ENCODE measurements around the gene P3H4.
"Not testable (repeated sequence)": the region's sequence is repeated elsewhere in the genome, so short reads cannot be mapped to it uniquely, and the experiment has no call there.

P3H4 gene

GRCh38 chr17:41835214-41835799 lies 23.6 kb upstream of the P3H4 start:
- TF ChIP-seq PPARA (CRISPR knock-in tag; IDR thresholded peaks at IDR 0.05; ENCODE audit: borderline replicate concordance) (no peak), ZFP3 (CRISPR knock-in tag; IDR thresholded peaks at IDR 0.05) (no peak), SNAI2 (CRISPR knock-in tag; IDR thresholded peaks at IDR 0.05) (no peak), OSR1 (CRISPR knock-in tag; IDR thresholded peaks at IDR 0.05) (no peak), TOX (CRISPR knock-in tag; IDR thresholded peaks at IDR 0.05; ENCODE audit: borderline replicate concordance) (no peak), ZNF8 (CRISPR knock-in tag; IDR thresholded peaks at IDR 0.05) (no peak), RARB (CRISPR knock-in tag; IDR thresholded peaks at IDR 0.05) (no peak), ESRRG (CRISPR knock-in tag; IDR thresholded peaks at IDR 0.05) (no peak), ZNF565 (CRISPR knock-in tag; conservative IDR thresholded peaks at IDR 0.05; ENCODE audit: low read depth) (no peak), CSRNP3 (CRISPR knock-in tag; IDR thresholded peaks at IDR 0.05) (no peak), ZNF70 (CRISPR knock-in tag; IDR thresholded peaks at IDR 0.05) (no peak), TSHZ2 (CRISPR knock-in tag; IDR thresholded peaks at IDR 0.05) (no peak), GLIS3 (CRISPR knock-in tag; IDR thresholded peaks at IDR 0.05) (no peak), BACH2 (CRISPR knock-in tag; IDR thresholded peaks at IDR 0.05; ENCODE audit: borderline replicate concordance) (no peak), ZFP30 (CRISPR knock-in tag; IDR thresholded peaks at IDR 0.05) (no peak), PATZ1 (CRISPR knock-in tag; IDR thresholded peaks at IDR 0.05; ENCODE audit: borderline replicate concordance) (no peak)
- peak; percentile 60 for ATAC-seq

GRCh38 chr17:41829961-41830360 lies 18.2 kb upstream of the P3H4 start:
- ATAC-seq = not testable (repeated sequence)

- ATAC-seq = no peak
- TF ChIP-seq ZFP3 (CRISPR knock-in tag; IDR thresholded peaks at IDR 0.05) (no peak), PATZ1 (CRISPR knock-in tag; IDR thresholded peaks at IDR 0.05; ENCODE audit: borderline replicate concordance) (no peak), ZNF8 (CRISPR knock-in tag; IDR thresholded peaks at IDR 0.05) (no peak), ZC3H10 (CRISPR knock-in tag; IDR thresholded peaks at IDR 0.05) (no peak), GLIS3 (CRISPR knock-in tag; IDR thresholded peaks at IDR 0.05) (no peak), ZNF70 (CRISPR knock-in tag; IDR thresholded peaks at IDR 0.05) (no peak), ISL1 (CRISPR knock-in tag; IDR thresholded peaks at IDR 0.05) (no peak), CSRNP3 (CRISPR knock-in tag; IDR thresholded peaks at IDR 0.05) (no peak), CREB5 (CRISPR knock-in tag; IDR thresholded peaks at IDR 0.05; ENCODE audit: low read depth) (no peak), POU6F1 (CRISPR knock-in tag; IDR thresholded peaks at IDR 0.05; ENCODE audit: borderline replicate concordance, low read depth) (no peak), ZFP30 (CRISPR knock-in tag; IDR thresholded peaks at IDR 0.05) (no peak), TCF4 (CRISPR knock-in tag; IDR thresholded peaks at IDR 0.05; ENCODE audit: borderline replicate concordance) (no peak), SNAI2 (CRISPR knock-in tag; IDR thresholded peaks at IDR 0.05) (no peak), TOX (CRISPR knock-in tag; IDR thresholded peaks at IDR 0.05; ENCODE audit: borderline replicate concordance) (no peak), PPARA (CRISPR knock-in tag; IDR thresholded peaks at IDR 0.05; ENCODE audit: borderline replicate concordance) (no peak), ESRRG (CRISPR knock-in tag; IDR thresholded peaks at IDR 0.05) (no peak), ARNTL (CRISPR knock-in tag; IDR thresholded peaks at IDR 0.05; ENCODE audit: borderline replicate concordance, low read depth) (no peak), CSDC2 (CRISPR knock-in tag; IDR thresholded peaks at IDR 0.05) (no peak)
Observed at GRCh38 chr17:41825175-41825845, 13.6 kb upstream of the P3H4 start.

Data from SK-N-SH treated with all-trans-retinoic acid at 6 μM for 48 hours (cell line).